Heart right ventricle (tissue), 16 donors: Measurements from ENCODE around the gene ZFHX3. TPM values are rescaled to one million over a fixed set of nuclear protein-coding genes. Genes with fewer than 3 reads are reported as not detected.

ENCODE experiments used
- ATAC-seq, 8 donors: fragments of 200-7000 bp; cut with Tn5 transposase; one replicate each; pipeline ENCODE4 v1.9.1; 2020; ENCODE audit warnings: mild to moderate bottlenecking in 8 of 8, moderate library complexity in 8 of 8, moderate number of reproducible peaks in 1 of 8
- DNase-seq, 2 donors: peaks; one replicate each; pipeline ENCODE4 v3.0.0-alpha.2; 2020
- H3K27ac ChIP-seq, 10 donors: fragments of 200-600 bp; sonication (generic) in 2 of 10; one replicate each; pipeline versions ENCODE4 v1.5.0 to v1.8.0; 2020 to 2022; ENCODE audit warnings: mild to moderate bottlenecking in 3 of 10
- H3K27me3 ChIP-seq, 7 donors: fragments of 200-600 bp; one replicate each; pipeline ENCODE4 v1.8.0; 2021 to 2022; ENCODE audit warnings: mild to moderate bottlenecking in 2 of 7
- H3K36me3 ChIP-seq, 9 donors: fragments of 200-600 bp; sonication (generic) in 1 of 9; one replicate each; pipeline versions ENCODE4 v1.5.0 to v1.8.0; 2020 to 2022; ENCODE audit warnings: mild to moderate bottlenecking in 2 of 9
- H3K4me1 ChIP-seq, 9 donors: fragments of 200-600 bp; sonication (generic) in 1 of 9; one replicate each; pipeline versions ENCODE4 v1.5.0 to v1.8.0; 2020 to 2022; ENCODE audit warnings: mild to moderate bottlenecking in 4 of 9
- H3K4me3 ChIP-seq, 10 donors: fragments of 200-600 bp; sonication (generic) in 2 of 10; one replicate each; pipeline versions ENCODE4 v1.5.0 to v1.8.0; 2020 to 2022; ENCODE audit warnings: mild to moderate bottlenecking in 7 of 10, moderate library complexity in 2 of 10
- H3K9me3 ChIP-seq, 11 donors: fragments of 200-600 bp in 10 of 11; sonication (generic) in 2 of 11; one replicate each; pipeline versions ENCODE4 v1.5.0 to v1.8.0; 2013 to 2022; ENCODE audit warnings: mild to moderate bottlenecking in 2 of 11, control low read depth in 1 of 11, moderate library complexity in 1 of 11
- WGBS, 2 donors: extraction: QIAGEN DNeasy Blood & Tissue Kit; methylation state at CpG; one replicate each; pipeline ENCODE4 v1.1.7; 2013; ENCODE audit warnings: inconsistent platforms in 1 of 2; 5-methylcytosine and 5-hydroxymethylcytosine counted together
- intact Hi-C, 10 donors: fragments of 100-400 bp; cut with DNase I; formaldehyde crosslinking; loops; one replicate each; pipeline versions ENCODE4 v1.11.1 to v1.14.2; 2022
- polyA plus RNA-seq, 2 donors: library from polyadenylated mRNA; stranded (reverse); fragments of 200-250 nt; gene quantifications; one replicate each; pipeline ENCODE4 v1.2.3, GENCODE V29; 2013
- total RNA-seq, 10 donors: library from RNA; stranded (reverse); fragmentation: NEBNext Ultra II Directional in 3 of 10; extraction: Animal tissue kit (Norgen Biotek cat#: 25700) in 3 of 10; gene quantifications; one replicate each; pipeline versions ENCODE4 v1.2.1 to v1.2.4, GENCODE V29; 2021 to 2023
- TF ChIP-seq, protein P1 (sequence below), 9 donors: fragments of 200-600 bp; sonication (generic) in 2 of 9; IDR thresholded peaks; one replicate each; pipeline versions ENCODE4 v1.5.0 to v1.8.0; 2021 to 2022; ENCODE audit warnings: antibody characterized with exemption in 9 of 9, mild to moderate bottlenecking in 5 of 9, moderate library complexity in 1 of 9
- donor health status: Arrhythmogenic right ventricular cardiomyopathy.
- donor health status: ischemic (EF 13 %, LVEDD 7.1; RV severe dilation, severe dysfunction).
- donor health status: healthy with polysubstance abuse.
- donor health status: DM: no; HTN: yes; CAD: no.
- donor health status: DM: no; HTN: no; CAD: no.
- donor health status: ischemic (EF 25% LVEDD 6.9; RV normal size, moderate dysfunction).
- donor health status: ischemic (EF 25% LVEDD 5.7; RV mildly dilated, moderate dysfunction).
- donor health status: healthy.
- donor health status: DM: yes; HTN: yes; CAD: no.
- donor health status: Ischemic cardiomyopathy.
- donor health status: ischemic (EF 35%, LVEDD 5.7; RV mildly dilated, moderate dysfunction).
- donor health status: nonischemic (EF 11% LVEDD 7.7; RV severe dilation, severe dysfunction).
- donor health status: DM: yes; HTN: yes; CAD: no.
- donor health status: PGD.
- donor health status: ischemic (EF 29% LVEDD 5.4; RV normal size, mild dysfunction).
- donor health status: nonischemic (EF 23%, LVEDD 6.1; RV moderate dilation, normal function).

Gene ZFHX3
- total and polyA plus RNA-seq, 12 donors = 1.6 to 15.2 (median 10.4) TPM

DNA sequence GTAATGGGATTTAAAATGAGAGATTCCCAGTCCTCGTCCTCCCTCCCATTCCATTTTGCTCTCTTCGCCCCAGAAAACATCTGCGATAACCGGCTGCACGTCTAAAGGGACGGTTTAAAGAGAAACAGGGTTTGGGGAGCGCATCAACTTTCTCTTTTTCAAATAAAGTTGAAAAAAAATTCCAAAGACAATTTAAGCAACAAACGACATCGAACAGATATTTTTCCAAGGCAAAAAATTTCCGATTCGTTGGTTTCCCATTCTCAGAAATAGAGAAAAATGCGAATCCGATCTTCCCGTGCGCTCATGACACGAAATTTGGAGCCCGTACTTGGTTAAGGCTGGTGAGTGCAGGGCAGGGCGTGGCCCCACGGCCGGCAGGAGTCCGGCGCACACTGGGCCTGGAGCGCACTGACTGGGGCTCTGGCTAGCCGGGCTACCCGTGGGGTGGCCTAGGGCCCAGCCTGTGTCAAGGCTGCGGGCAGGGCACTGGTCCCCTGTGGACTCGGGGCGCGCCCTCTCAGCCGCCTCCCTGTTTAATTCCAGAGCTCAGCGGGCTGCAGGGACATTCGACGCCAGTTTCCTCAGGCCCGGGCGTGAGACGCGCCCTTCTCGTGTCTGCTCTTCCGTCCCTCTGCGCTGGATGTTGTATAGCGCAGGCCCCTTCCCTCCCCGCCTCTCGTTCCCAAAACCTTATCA lies 17.9 kb upstream of the ZFHX3 start:
- ATAC-seq (peak; percentile 32 to 64 (median 42)), DNase-seq (peak in 1 of 2 donors; percentile 54)
- peaks cover 22 to 86% (median 56%) of the 10 kb centered on the region in 9 donors for H3K4me1 ChIP-seq
- WGBS, 2 donors = 7% methylated on average over 43 of the region's 43 CpGs
- intact Hi-C loops = loop anchor here in 6 of 10 donors (5.0 to 10.0 kb wide), 3 partner anchors 107 to 401 kb away; no protein-coding TSS in a partner anchor
- TF ChIP-seq, protein P1, sequence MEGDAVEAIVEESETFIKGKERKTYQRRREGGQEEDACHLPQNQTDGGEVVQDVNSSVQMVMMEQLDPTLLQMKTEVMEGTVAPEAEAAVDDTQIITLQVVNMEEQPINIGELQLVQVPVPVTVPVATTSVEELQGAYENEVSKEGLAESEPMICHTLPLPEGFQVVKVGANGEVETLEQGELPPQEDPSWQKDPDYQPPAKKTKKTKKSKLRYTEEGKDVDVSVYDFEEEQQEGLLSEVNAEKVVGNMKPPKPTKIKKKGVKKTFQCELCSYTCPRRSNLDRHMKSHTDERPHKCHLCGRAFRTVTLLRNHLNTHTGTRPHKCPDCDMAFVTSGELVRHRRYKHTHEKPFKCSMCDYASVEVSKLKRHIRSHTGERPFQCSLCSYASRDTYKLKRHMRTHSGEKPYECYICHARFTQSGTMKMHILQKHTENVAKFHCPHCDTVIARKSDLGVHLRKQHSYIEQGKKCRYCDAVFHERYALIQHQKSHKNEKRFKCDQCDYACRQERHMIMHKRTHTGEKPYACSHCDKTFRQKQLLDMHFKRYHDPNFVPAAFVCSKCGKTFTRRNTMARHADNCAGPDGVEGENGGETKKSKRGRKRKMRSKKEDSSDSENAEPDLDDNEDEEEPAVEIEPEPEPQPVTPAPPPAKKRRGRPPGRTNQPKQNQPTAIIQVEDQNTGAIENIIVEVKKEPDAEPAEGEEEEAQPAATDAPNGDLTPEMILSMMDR (IDR thresholded peaks at IDR 0.05) = no peak
- peak overlapping the region; percentile 10 to 47 (median 36) for H3K4me3 ChIP-seq
- peaks cover 0 to 64% (median 60%) of the 10 kb centered on the region in 7 donors for H3K27me3 ChIP-seq
- H3K27ac ChIP-seq = peak overlapping the region; percentile 31 to 95 (median 86)
- H3K36me3 ChIP-seq = no peaks in the 10 kb centered on the region
- H3K9me3 ChIP-seq = no peaks in the 10 kb centered on the region

DNA sequence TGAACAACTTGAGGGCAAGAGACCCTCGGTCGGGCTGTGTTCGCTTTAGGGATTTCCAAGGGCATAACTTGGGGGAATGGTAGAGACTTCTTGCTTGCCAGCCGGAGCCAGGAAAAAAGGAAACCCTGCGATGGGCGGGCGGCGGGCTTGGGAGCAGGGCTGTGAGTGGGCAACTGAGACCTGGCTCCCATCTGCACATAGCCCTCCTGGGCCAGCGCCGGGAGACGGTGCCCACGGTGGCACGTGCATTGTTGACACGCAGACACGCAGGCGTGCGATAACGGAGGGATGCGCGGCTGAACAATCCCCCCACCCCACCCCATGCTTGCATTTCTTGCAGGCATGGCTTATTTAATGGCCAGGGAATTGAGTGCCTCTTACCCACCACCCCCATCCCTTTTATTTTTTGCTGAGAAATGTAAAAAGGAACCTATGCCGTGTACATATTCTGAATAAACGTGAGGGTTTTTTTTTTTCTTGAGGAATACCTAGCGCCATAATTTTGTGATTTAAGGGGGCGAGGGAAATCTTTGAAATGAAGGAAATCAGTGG lies 17.1 kb upstream of the ZFHX3 start:
- DNase-seq (peak in 1 of 2 donors; percentile 17), ATAC-seq (no peak)
- no peaks in the 10 kb centered on the region for H3K36me3 ChIP-seq
- 10 to 13% methylated on average over 24 of the region's 24 CpGs for WGBS, 2 donors
- peak overlapping the region in 9 of 10 donors; percentile 6 to 47 (median 41) for H3K4me3 ChIP-seq
- peaks cover 0 to 68% (median 62%) of the 10 kb centered on the region in 7 donors for H3K27me3 ChIP-seq
- no peaks in the 10 kb centered on the region for H3K9me3 ChIP-seq
- intact Hi-C loops = loop anchor here in 6 of 10 donors (5.0 to 10.0 kb wide), 3 partner anchors 107 to 400 kb away; no protein-coding TSS in a partner anchor
- H3K27ac ChIP-seq = peak overlapping the region in 6 of 10 donors; percentile 71 to 96 (median 92)
- TF ChIP-seq, protein P1 (IDR thresholded peaks at IDR 0.05) = no peak
- H3K4me1 ChIP-seq = peaks cover 22 to 81% (median 51%) of the 10 kb centered on the region in 9 donors

DNA sequence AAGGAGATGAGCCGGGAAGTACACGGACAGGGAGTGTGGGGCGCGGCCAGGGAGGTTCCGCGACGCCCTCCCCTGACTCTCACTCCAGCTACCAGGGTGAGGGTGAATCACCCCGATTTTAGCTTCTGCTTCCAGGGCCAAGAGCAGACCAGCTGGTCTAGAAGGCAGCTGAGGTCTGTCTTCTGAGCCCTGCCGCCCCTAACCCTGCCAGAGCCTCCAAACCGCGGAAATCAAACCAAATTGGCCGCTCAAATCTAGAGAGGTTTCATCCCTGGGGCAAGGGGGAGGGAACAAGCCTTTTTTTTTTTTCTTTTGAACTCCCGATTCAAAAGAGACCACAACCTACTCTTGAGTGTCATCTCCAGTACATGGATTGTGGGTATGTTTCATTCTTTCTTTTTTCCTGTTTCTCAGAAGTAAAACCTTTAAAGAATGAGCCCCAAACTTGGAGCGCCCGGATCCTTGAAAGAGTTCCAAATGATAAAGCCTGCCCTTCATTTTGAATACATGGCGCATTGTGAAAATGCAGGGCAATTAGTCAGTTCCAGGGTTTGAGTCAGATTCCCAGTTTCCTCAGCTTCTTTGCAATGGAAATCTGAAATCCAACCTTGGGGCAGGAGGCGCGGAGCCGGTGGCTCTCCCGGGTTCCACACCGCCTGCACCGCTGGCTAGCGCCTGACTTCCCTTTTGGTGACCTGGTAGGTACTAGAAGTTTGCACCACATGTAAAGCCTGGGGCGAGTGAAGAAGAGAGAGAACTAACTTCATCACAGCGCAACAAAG lies 16.5 kb upstream of the ZFHX3 start:
- TF ChIP-seq, protein P1 (IDR thresholded peaks at IDR 0.05) = no peak
- peak overlapping the region in 9 of 10 donors; percentile 6 to 47 (median 41) for H3K4me3 ChIP-seq
- no peaks in the 10 kb centered on the region for H3K9me3 ChIP-seq
- WGBS, 2 donors = 9 to 12% methylated on average over 25 of the region's 25 CpGs
- peak overlapping the region in 7 of 10 donors; percentile 15 to 96 (median 90) for H3K27ac ChIP-seq
- intact Hi-C loops = loop anchor here in 3 of 10 donors (10.0 kb wide), 2 partner anchors 110 to 400 kb away; no protein-coding TSS in a partner anchor
- H3K27me3 ChIP-seq = peaks cover 0 to 68% (median 62%) of the 10 kb centered on the region in 7 donors
- H3K36me3 ChIP-seq = no peaks in the 10 kb centered on the region
- ATAC-seq (peak in 2 of 8 donors; percentile 15 to 21), DNase-seq (peak in 1 of 2 donors; percentile 30)
- peaks cover 21 to 79% (median 55%) of the 10 kb centered on the region in 9 donors for H3K4me1 ChIP-seq

DNA sequence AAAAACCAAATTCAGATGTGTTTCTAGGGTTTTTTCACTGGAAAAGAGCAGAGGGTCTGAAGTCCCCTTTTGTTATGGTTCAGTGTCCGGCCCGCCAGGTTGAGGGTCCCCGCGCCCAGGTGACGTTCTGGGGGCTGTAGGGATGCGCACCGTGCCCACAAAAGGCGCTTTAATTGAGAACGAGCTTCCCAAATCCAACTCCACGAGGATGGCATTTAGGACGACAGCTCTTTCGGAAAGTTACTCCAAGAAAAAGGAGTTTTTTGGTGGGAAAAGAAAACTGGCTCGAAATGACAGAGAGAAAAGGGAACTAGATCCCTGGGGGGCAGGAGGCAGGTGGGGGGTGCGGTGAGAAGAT lies 15.9 kb upstream of the ZFHX3 start:
- H3K4me1 ChIP-seq = peaks cover 17 to 73% (median 51%) of the 10 kb centered on the region in 9 donors
- intact Hi-C loops = loop anchor here in 3 of 10 donors (10.0 kb wide), 2 partner anchors 111 to 399 kb away; no protein-coding TSS in a partner anchor
- WGBS, 2 donors = 16 to 25% methylated on average over 14 of the region's 14 CpGs

More for the DNA sequence above, 15.9 kb upstream of the ZFHX3 start:
- DNase-seq = no peak
- no peak for ATAC-seq
- Histone ChIP-seq H3K27me3 (peaks cover 0 to 68% (median 62%) of the 10 kb centered on the region in 7 donors), H3K36me3 (no peaks in the 10 kb centered on the region), H3K4me3 (peak overlapping the region in 9 of 10 donors; percentile 6 to 47 (median 41)), H3K27ac (peak overlapping the region in 7 of 10 donors; percentile 15 to 96 (median 90)), H3K9me3 (no peaks in the 10 kb centered on the region)
- TF ChIP-seq, protein P1 (IDR thresholded peaks at IDR 0.05) = no peak
